Neural crest cell (in vitro differentiated cells): ENCODE measurements around the gene RPRD1B. TPM values are rescaled to one million over a fixed set of nuclear protein-coding genes. Genes with fewer than 3 reads are reported as not detected.

ENCODE experiments used
- DNase-seq: peaks from one replicate; pipeline ENCODE4 v3.0.0; 2021; ENCODE audit warnings: low read depth, mixed read lengths, low spot score
- H3K27ac Mint-ChIP-seq: one replicate; pipeline ENCODE4 v1.8.0; 2021; ENCODE audit warnings: mild to moderate bottlenecking, mixed read lengths; ENCODE audit not compliant: unreplicated experiment
- H3K27me3 Mint-ChIP-seq: 2 replicates; pipeline ENCODE4 v1.8.0; 2021; ENCODE audit warnings: low read depth, mild to moderate bottlenecking, mixed read lengths
- H3K36me3 Mint-ChIP-seq: 2 replicates; pipeline ENCODE4 v1.8.0; 2021; ENCODE audit warnings: low read depth, mild to moderate bottlenecking, mixed read lengths
- H3K4me1 Mint-ChIP-seq: 2 replicates; pipeline ENCODE4 v1.8.0; 2021; ENCODE audit warnings: mixed read lengths
- H3K4me3 Mint-ChIP-seq: one replicate; pipeline ENCODE4 v1.8.0; 2021; ENCODE audit warnings: mild to moderate bottlenecking, mixed read lengths
- H3K9me3 Mint-ChIP-seq: 2 replicates; pipeline ENCODE4 v1.8.0; 2021; ENCODE audit warnings: mixed read lengths
- total RNA-seq: library from RNA; stranded (reverse); gene quantifications from 2 replicates; pipeline ENCODE4 v1.2.1, GENCODE V29; 2021
- TF ChIP-seq, protein P1 (sequence below): fragments of 200-600 bp; sonication (generic); conservative IDR thresholded peaks from 2 replicates; pipeline ENCODE4 v1.5.0; 2021; ENCODE audit warnings: antibody characterized with exemption, mild to moderate bottlenecking

RPRD1B gene
- total RNA-seq, 1 donor from 2014 or later = 41.1 TPM

DNA sequence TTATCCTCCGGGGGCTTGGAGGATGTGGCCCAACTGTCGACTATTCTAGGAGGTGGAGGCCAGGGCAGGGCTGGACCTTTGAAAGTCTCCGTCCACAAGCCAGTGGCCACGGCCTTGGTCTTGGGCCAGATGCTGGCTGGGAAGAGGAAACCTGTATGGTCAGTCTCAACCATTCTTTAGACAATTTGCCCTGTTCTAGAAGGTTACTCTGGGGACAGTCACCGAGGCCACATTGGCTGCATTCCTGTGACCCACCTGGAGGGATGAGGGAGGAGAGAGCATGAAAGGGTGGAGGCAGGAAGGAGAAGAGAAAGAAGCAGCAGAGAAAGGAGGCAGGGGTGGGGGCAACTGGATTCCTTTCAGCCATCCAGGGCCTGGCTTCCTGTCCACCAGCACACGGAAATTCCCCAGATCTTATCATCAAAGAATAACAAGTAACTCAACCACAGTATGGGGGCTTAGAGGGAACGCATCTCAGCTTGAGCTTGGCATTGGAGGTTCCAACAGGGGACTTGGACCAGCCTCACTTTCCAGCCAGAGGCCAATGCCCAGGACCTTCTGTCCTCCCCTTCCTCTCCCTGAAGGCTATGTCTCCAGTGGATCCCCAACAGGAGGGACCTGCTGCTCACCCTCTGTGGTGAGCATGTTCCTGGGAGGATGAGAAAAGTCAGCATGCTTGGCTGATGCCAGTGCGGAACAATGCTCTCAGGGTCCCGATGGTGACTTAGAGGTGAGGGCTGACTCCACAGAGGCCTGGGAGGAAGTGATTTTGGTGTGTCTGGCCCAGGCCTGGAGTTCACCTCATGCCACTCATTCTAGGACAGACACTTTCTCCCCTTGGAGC is 101.1 kb downstream of the RPRD1B start:
- no peak overlapping the region for H3K27ac Mint-ChIP-seq

DNA sequence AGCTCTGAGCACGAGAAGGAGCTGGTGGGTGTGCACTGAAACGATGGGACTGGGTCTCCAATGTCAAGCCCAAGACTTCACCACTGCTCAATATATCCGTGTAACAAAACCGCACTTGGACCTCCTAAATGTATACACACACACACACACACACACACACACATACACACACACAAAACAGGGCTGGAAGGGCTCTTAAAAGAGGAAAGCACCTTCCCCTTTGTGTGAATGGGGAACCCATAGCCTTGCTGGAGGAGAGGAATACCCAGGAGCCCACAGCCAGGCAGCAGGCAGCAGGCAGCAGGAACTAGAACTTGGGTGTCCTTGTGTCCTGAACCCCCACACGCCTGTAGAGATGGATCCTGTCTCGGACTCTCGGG is 101.7 kb downstream of the RPRD1B start:
- Mint-ChIP-seq H3K36me3 (no peaks in the 10 kb centered on the region), H3K27ac (no peak overlapping the region), H3K27me3 (no peaks in the 10 kb centered on the region), H3K4me3 (no peak overlapping the region), H3K9me3 (no peaks in the 10 kb centered on the region), H3K4me1 (peaks cover 43% of the 10 kb centered on the region)
- DNase-seq = no peak
- TF ChIP-seq, protein P1, sequence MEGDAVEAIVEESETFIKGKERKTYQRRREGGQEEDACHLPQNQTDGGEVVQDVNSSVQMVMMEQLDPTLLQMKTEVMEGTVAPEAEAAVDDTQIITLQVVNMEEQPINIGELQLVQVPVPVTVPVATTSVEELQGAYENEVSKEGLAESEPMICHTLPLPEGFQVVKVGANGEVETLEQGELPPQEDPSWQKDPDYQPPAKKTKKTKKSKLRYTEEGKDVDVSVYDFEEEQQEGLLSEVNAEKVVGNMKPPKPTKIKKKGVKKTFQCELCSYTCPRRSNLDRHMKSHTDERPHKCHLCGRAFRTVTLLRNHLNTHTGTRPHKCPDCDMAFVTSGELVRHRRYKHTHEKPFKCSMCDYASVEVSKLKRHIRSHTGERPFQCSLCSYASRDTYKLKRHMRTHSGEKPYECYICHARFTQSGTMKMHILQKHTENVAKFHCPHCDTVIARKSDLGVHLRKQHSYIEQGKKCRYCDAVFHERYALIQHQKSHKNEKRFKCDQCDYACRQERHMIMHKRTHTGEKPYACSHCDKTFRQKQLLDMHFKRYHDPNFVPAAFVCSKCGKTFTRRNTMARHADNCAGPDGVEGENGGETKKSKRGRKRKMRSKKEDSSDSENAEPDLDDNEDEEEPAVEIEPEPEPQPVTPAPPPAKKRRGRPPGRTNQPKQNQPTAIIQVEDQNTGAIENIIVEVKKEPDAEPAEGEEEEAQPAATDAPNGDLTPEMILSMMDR = no peak

More for the DNA sequence above, 101.1 kb downstream of the RPRD1B start:
- H3K36me3 Mint-ChIP-seq = no peaks in the 10 kb centered on the region
- H3K4me3 Mint-ChIP-seq = no peak overlapping the region
- no peaks in the 10 kb centered on the region for H3K9me3 Mint-ChIP-seq
- H3K4me1 Mint-ChIP-seq = peaks cover 38% of the 10 kb centered on the region
- TF ChIP-seq, protein P1 = no peak
- H3K27me3 Mint-ChIP-seq = no peaks in the 10 kb centered on the region
- DNase-seq = no peak

DNA sequence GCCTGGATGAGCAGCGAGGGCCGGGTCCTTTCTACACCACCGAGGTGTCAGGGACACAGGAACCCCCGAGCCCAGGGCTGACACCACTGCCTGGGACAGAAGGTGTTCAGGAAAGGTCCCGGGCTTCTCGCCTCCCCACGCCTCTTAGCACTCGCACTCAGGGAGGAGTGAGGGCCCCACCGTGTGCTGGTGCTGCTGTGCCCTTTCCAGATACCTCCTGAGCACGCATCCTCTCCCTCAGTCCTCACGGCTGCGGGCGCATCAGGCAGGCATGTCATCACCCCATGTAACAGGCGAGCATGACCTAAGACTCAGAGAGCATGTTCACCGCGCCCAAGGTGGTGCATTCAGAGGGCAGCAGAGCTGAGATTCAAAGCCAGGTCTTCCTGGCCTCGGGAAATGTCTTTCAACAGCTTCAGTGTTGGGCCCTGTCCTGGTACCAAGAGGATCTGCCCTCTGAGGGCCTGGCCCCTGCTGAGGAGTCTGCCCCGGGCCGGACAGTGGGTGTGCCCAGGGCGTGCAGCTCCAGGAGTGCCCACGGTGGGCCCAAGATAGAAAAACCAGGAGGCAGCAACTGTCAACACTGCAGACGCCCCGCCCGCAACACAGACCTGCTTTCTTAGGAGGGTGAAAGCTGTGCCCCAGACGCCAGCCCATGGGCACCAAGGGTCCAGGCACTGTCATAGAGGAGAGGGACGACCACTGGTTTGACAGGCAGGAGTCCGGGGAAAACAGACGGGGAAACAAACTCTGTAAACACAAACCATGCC is 102.3 kb downstream of the RPRD1B start:
- Mint-ChIP-seq H3K9me3 (no peaks in the 10 kb centered on the region), H3K27me3 (no peaks in the 10 kb centered on the region), H3K4me3 (no peak overlapping the region), H3K36me3 (no peaks in the 10 kb centered on the region), H3K4me1 (peaks cover 43% of the 10 kb centered on the region), H3K27ac (no peak overlapping the region)
- TF ChIP-seq, protein P1 = no peak
- no peak for DNase-seq

DNA sequence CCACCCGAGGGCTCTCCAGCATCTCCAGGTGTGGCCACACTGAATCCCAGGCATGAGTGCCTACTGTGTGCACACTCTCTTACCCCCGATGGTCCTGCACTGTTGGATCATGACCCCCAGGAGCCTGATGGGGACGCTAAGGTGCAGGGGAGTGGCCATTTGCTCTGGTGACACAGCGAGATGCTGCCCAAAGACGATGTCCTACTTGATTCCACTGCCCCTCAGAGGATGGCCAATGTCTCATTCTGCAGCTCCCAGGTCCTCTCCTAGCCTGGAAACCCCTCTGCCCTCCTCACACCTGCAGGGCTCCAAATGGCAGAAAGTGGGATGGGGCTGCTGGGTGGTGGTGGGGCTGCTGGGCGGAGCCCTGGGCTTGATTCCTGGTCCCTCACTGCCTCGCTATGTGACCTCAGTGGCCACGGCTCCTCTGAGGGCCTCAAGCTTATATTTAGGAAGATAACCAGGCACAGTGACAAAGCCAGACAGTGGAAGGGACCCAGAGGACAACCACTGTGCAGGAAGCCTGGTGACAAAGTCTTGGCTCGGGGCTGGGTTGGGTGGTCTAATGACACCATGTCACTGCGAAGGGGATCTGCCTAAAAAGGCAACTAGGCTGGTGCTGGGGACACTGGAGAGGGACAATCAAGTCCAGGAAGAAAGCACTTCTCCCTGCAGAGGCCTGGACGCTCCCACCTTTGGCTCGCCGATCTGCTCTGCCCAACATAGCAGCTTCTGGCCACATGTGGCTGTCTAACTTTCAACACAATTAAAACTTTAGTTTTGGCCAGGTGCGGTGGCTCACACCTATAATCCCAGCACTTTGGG is 103.1 kb downstream of the RPRD1B start:
- Mint-ChIP-seq H3K4me1 (peaks cover 47% of the 10 kb centered on the region), H3K9me3 (no peaks in the 10 kb centered on the region), H3K27ac (no peak overlapping the region), H3K4me3 (no peak overlapping the region), H3K27me3 (no peaks in the 10 kb centered on the region), H3K36me3 (no peaks in the 10 kb centered on the region)
- TF ChIP-seq, protein P1 = no peak
- no peak for DNase-seq

DNA sequence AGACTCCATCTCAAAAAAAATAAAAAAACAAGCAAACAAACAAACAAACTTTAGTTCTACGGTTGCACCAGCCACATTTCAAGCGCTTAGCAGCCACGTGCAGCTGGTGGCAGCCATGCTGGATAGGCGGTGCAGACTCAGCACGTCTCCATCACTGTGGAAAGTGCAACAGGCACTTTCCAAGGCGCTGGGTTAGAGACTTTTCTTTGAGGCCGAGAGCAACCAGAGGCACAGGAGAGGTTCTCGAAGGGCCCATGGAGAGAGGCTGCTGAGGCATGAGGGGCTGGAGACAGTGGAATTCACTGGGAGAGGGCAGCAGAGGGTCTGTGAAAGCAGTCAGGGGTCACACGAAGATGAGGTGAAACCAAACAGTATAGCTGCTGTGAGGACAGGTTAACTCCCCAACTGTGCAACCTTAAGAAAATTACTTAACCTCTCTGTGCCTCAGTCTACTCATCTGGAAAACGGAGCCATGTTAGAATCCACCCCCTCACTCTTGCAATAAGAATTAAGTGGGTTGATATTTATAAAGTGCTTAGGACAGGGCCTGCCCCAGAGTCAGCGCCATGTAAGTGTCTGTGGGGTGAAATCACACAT is 104.0 kb downstream of the RPRD1B start:
- H3K27ac Mint-ChIP-seq = no peak overlapping the region
- H3K4me1 Mint-ChIP-seq = peaks cover 51% of the 10 kb centered on the region
- H3K4me3 Mint-ChIP-seq = no peak overlapping the region
- TF ChIP-seq, protein P1 = no peak
- no peak for DNase-seq
- no peaks in the 10 kb centered on the region for H3K9me3 Mint-ChIP-seq
- H3K36me3 Mint-ChIP-seq = no peaks in the 10 kb centered on the region
- H3K27me3 Mint-ChIP-seq = no peaks in the 10 kb centered on the region
